ENCODE measurements around the gene ZNF343.

Gene ZNF343

GRCh38 chr20:2520617-2521016 lies 11.9 kb upstream of the ZNF343 start:
- H3K4me1 ChIP-seq (ENCODE audit: control insufficient read depth in 1 of 2, insufficient read depth in 2 of 2, low read length in 2 of 2), result peaks cover 4 to 11% of the 10 kb centered on the region in 2 donors
- no peak overlapping the region for H3K9ac ChIP-seq (ENCODE audit: low read depth in 1 of 2, low read length in 2 of 2)
- H3K36me3 ChIP-seq (ENCODE audit: control insufficient read depth in 1 of 2, insufficient read depth in 2 of 2, low read length in 2 of 2), result no peaks in the 10 kb centered on the region
- no peaks in the 10 kb centered on the region for H3K9me3 ChIP-seq (ENCODE audit: control insufficient read depth in 1 of 2, low read length in 2 of 2)
- no peak overlapping the region for H3K27ac ChIP-seq (ENCODE audit: low read depth, low read length)
- H3K4me3 ChIP-seq (ENCODE audit: low read depth in 1 of 2, low read length in 2 of 2), result no peak overlapping the region
- no peaks in the 10 kb centered on the region for H3K27me3 ChIP-seq (ENCODE audit: control insufficient read depth in 1 of 2, insufficient read depth in 2 of 2, low read length in 2 of 2)

GRCh38 chr20:2519115-2519809 lies 10.5 kb upstream of the ZNF343 start:
- no peaks in the 10 kb centered on the region for H3K9me3 ChIP-seq (ENCODE audit: control insufficient read depth in 1 of 2, low read length in 2 of 2)
- H3K4me3 ChIP-seq (ENCODE audit: low read depth in 1 of 2, low read length in 2 of 2), result no peak overlapping the region
- H3K9ac ChIP-seq (ENCODE audit: low read depth in 1 of 2, low read length in 2 of 2), result no peak overlapping the region

GRCh38 chr20:2518558-2518957 lies 9.8 kb upstream of the ZNF343 start:
- H3K27ac ChIP-seq (ENCODE audit: low read depth, low read length), result no peak overlapping the region
- no peaks in the 10 kb centered on the region for H3K27me3 ChIP-seq (ENCODE audit: control insufficient read depth in 1 of 2, insufficient read depth in 2 of 2, low read length in 2 of 2)
- no peaks in the 10 kb centered on the region for H3K9me3 ChIP-seq (ENCODE audit: control insufficient read depth in 1 of 2, low read length in 2 of 2)
- H3K4me3 ChIP-seq (ENCODE audit: low read depth in 1 of 2, low read length in 2 of 2), result no peak overlapping the region
- peaks cover 0 to 11% of the 10 kb centered on the region in 2 donors for H3K4me1 ChIP-seq (ENCODE audit: control insufficient read depth in 1 of 2, insufficient read depth in 2 of 2, low read length in 2 of 2)
- no peaks in the 10 kb centered on the region for H3K36me3 ChIP-seq (ENCODE audit: control insufficient read depth in 1 of 2, insufficient read depth in 2 of 2, low read length in 2 of 2)
- no peak overlapping the region for H3K9ac ChIP-seq (ENCODE audit: low read depth in 1 of 2, low read length in 2 of 2)

More at GRCh38 chr20:2519115-2519809, 10.5 kb upstream of the ZNF343 start:
- no peaks in the 10 kb centered on the region for H3K36me3 ChIP-seq (ENCODE audit: control insufficient read depth in 1 of 2, insufficient read depth in 2 of 2, low read length in 2 of 2)
- H3K27ac ChIP-seq (ENCODE audit: low read depth, low read length), result no peak overlapping the region
- H3K27me3 ChIP-seq (ENCODE audit: control insufficient read depth in 1 of 2, insufficient read depth in 2 of 2, low read length in 2 of 2), result no peaks in the 10 kb centered on the region
- peaks cover 3 to 11% of the 10 kb centered on the region in 2 donors for H3K4me1 ChIP-seq (ENCODE audit: control insufficient read depth in 1 of 2, insufficient read depth in 2 of 2, low read length in 2 of 2)

GRCh38 chr20:2518096-2518495 lies 9.4 kb upstream of the ZNF343 start:
- Histone ChIP-seq H3K4me3 (ENCODE audit: low read depth in 1 of 2, low read length in 2 of 2) (no peak overlapping the region), H3K4me1 (ENCODE audit: control insufficient read depth in 1 of 2, insufficient read depth in 2 of 2, low read length in 2 of 2) (peaks cover 0 to 11% of the 10 kb centered on the region in 2 donors), H3K9ac (ENCODE audit: low read depth in 1 of 2, low read length in 2 of 2) (no peak overlapping the region), H3K27me3 (ENCODE audit: control insufficient read depth in 1 of 2, insufficient read depth in 2 of 2, low read length in 2 of 2) (no peaks in the 10 kb centered on the region), H3K36me3 (ENCODE audit: control insufficient read depth in 1 of 2, insufficient read depth in 2 of 2, low read length in 2 of 2) (no peaks in the 10 kb centered on the region), H3K27ac (ENCODE audit: low read depth, low read length) (no peak overlapping the region), H3K9me3 (ENCODE audit: control insufficient read depth in 1 of 2, low read length in 2 of 2) (no peaks in the 10 kb centered on the region)

GRCh38 chr20:2516399-2516798 lies 7.7 kb upstream of the ZNF343 start:
- Histone ChIP-seq H3K4me1 (ENCODE audit: control insufficient read depth in 1 of 2, insufficient read depth in 2 of 2, low read length in 2 of 2) (peaks cover 0 to 3% of the 10 kb centered on the region in 2 donors), H3K36me3 (ENCODE audit: control insufficient read depth in 1 of 2, insufficient read depth in 2 of 2, low read length in 2 of 2) (no peaks in the 10 kb centered on the region), H3K4me3 (ENCODE audit: low read depth in 1 of 2, low read length in 2 of 2) (no peak overlapping the region), H3K9me3 (ENCODE audit: control insufficient read depth in 1 of 2, low read length in 2 of 2) (no peaks in the 10 kb centered on the region), H3K9ac (ENCODE audit: low read depth in 1 of 2, low read length in 2 of 2) (no peak overlapping the region), H3K27me3 (ENCODE audit: control insufficient read depth in 1 of 2, insufficient read depth in 2 of 2, low read length in 2 of 2) (no peaks in the 10 kb centered on the region), H3K27ac (ENCODE audit: low read depth, low read length) (no peak overlapping the region)

GRCh38 chr20:2515203-2515602 lies 6.5 kb upstream of the ZNF343 start:
- no peak overlapping the region for H3K9ac ChIP-seq (ENCODE audit: low read depth in 1 of 2, low read length in 2 of 2)
- H3K36me3 ChIP-seq (ENCODE audit: control insufficient read depth in 1 of 2, insufficient read depth in 2 of 2, low read length in 2 of 2), result no peaks in the 10 kb centered on the region
- H3K27me3 ChIP-seq (ENCODE audit: control insufficient read depth in 1 of 2, insufficient read depth in 2 of 2, low read length in 2 of 2), result no peaks in the 10 kb centered on the region
- no peak overlapping the region for H3K4me3 ChIP-seq (ENCODE audit: low read depth in 1 of 2, low read length in 2 of 2)
- H3K4me1 ChIP-seq (ENCODE audit: control insufficient read depth in 1 of 2, insufficient read depth in 2 of 2, low read length in 2 of 2), result no peaks in the 10 kb centered on the region
- no peaks in the 10 kb centered on the region for H3K9me3 ChIP-seq (ENCODE audit: control insufficient read depth in 1 of 2, low read length in 2 of 2)
- no peak overlapping the region for H3K27ac ChIP-seq (ENCODE audit: low read depth, low read length)

- peaks cover 7% of the 10 kb centered on the region in 2 donors for H3K4me1 ChIP-seq (ENCODE audit: control insufficient read depth in 1 of 2, insufficient read depth in 2 of 2, low read length in 2 of 2)
- no peaks in the 10 kb centered on the region for H3K9me3 ChIP-seq (ENCODE audit: control insufficient read depth in 1 of 2, low read length in 2 of 2)
- H3K9ac ChIP-seq (ENCODE audit: low read depth in 1 of 2, low read length in 2 of 2), result no peak overlapping the region
- no peak overlapping the region for H3K27ac ChIP-seq (ENCODE audit: low read depth, low read length)
- H3K4me3 ChIP-seq (ENCODE audit: low read depth in 1 of 2, low read length in 2 of 2), result no peak overlapping the region
- H3K36me3 ChIP-seq (ENCODE audit: control insufficient read depth in 1 of 2, insufficient read depth in 2 of 2, low read length in 2 of 2), result no peaks in the 10 kb centered on the region
- H3K27me3 ChIP-seq (ENCODE audit: control insufficient read depth in 1 of 2, insufficient read depth in 2 of 2, low read length in 2 of 2), result no peaks in the 10 kb centered on the region
These were observed 1.1 kb upstream of the ZNF343 start for GRCh38 chr20:2509794-2510193.

GRCh38 chr20:2509468-2509781 lies 710 bp upstream of the ZNF343 start:
- Histone ChIP-seq H3K4me1 (ENCODE audit: control insufficient read depth in 1 of 2, insufficient read depth in 2 of 2, low read length in 2 of 2) (peaks cover 7% of the 10 kb centered on the region in 2 donors), H3K36me3 (ENCODE audit: control insufficient read depth in 1 of 2, insufficient read depth in 2 of 2, low read length in 2 of 2) (no peaks in the 10 kb centered on the region), H3K27me3 (ENCODE audit: control insufficient read depth in 1 of 2, insufficient read depth in 2 of 2, low read length in 2 of 2) (no peaks in the 10 kb centered on the region), H3K9me3 (ENCODE audit: control insufficient read depth in 1 of 2, low read length in 2 of 2) (no peaks in the 10 kb centered on the region), H3K27ac (ENCODE audit: low read depth, low read length) (peak overlapping the region; percentile 84), H3K4me3 (ENCODE audit: low read depth in 1 of 2, low read length in 2 of 2) (peak overlapping the region; percentile 78 to 91), H3K9ac (ENCODE audit: low read depth in 1 of 2, low read length in 2 of 2) (peak overlapping the region; percentile 75 to 87)

GRCh38 chr20:2507875-2508630 lies 662 bp downstream of the ZNF343 start:
- no peaks in the 10 kb centered on the region for H3K36me3 ChIP-seq (ENCODE audit: control insufficient read depth in 1 of 2, insufficient read depth in 2 of 2, low read length in 2 of 2)
- peak overlapping the region; percentile 75 to 87 for H3K9ac ChIP-seq (ENCODE audit: low read depth in 1 of 2, low read length in 2 of 2)
- peaks cover 7% of the 10 kb centered on the region in 2 donors for H3K4me1 ChIP-seq (ENCODE audit: control insufficient read depth in 1 of 2, insufficient read depth in 2 of 2, low read length in 2 of 2)
- no peaks in the 10 kb centered on the region for H3K9me3 ChIP-seq (ENCODE audit: control insufficient read depth in 1 of 2, low read length in 2 of 2)
- no peaks in the 10 kb centered on the region for H3K27me3 ChIP-seq (ENCODE audit: control insufficient read depth in 1 of 2, insufficient read depth in 2 of 2, low read length in 2 of 2)
- no peak overlapping the region for H3K27ac ChIP-seq (ENCODE audit: low read depth, low read length)
- H3K4me3 ChIP-seq (ENCODE audit: low read depth in 1 of 2, low read length in 2 of 2), result peak overlapping the region; percentile 78 to 91

- H3K9me3 ChIP-seq (ENCODE audit: control insufficient read depth in 1 of 2, low read length in 2 of 2), result no peaks in the 10 kb centered on the region
- H3K27ac ChIP-seq (ENCODE audit: low read depth, low read length), result no peak overlapping the region
- H3K4me3 ChIP-seq (ENCODE audit: low read depth in 1 of 2, low read length in 2 of 2), result peak overlapping the region; percentile 78 to 91
- H3K9ac ChIP-seq (ENCODE audit: low read depth in 1 of 2, low read length in 2 of 2), result no peak overlapping the region
- peaks cover 7% of the 10 kb centered on the region in 2 donors for H3K4me1 ChIP-seq (ENCODE audit: control insufficient read depth in 1 of 2, insufficient read depth in 2 of 2, low read length in 2 of 2)
- H3K27me3 ChIP-seq (ENCODE audit: control insufficient read depth in 1 of 2, insufficient read depth in 2 of 2, low read length in 2 of 2), result no peaks in the 10 kb centered on the region
- no peaks in the 10 kb centered on the region for H3K36me3 ChIP-seq (ENCODE audit: control insufficient read depth in 1 of 2, insufficient read depth in 2 of 2, low read length in 2 of 2)
These were observed 1.3 kb downstream of the ZNF343 start for GRCh38 chr20:2507464-2507863.
